ENCODE data around the gene AGK. TPM values are rescaled to one million over a fixed set of nuclear protein-coding genes. Genes with fewer than 3 reads are reported as not detected.
"Not testable (repeated sequence)": the region's sequence is repeated elsewhere in the genome, so short reads cannot be mapped to it uniquely, and the experiment has no call there.

Gene AGK
- total RNA-seq, 2 donors from 2014 or later: 18.0 to 18.5 TPM

DNA sequence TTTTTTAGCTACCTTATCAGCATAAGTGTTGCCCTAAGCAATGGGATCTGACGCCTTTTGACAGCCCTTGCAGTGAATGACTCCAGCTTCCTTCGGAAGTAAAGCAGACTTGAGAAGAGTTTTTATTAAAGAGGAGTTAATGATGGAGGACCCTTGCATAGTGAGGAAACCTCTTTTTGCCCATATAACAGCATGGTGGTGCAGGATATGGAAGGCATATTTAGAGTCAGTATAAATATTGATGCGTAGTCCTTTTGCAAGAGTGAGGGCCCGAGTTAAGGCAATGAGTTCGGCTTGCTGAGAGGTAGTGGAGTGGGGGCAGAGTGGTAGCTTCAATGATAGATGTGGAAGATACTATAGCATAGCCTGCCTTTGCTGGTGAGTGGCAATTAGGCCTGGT is 28.7 kb downstream of the AGK start:
- ATAC-seq; DNase-seq; intact Hi-C loops (cut with DNase I, micrococcal nuclease): not testable (repeated sequence)

DNA sequence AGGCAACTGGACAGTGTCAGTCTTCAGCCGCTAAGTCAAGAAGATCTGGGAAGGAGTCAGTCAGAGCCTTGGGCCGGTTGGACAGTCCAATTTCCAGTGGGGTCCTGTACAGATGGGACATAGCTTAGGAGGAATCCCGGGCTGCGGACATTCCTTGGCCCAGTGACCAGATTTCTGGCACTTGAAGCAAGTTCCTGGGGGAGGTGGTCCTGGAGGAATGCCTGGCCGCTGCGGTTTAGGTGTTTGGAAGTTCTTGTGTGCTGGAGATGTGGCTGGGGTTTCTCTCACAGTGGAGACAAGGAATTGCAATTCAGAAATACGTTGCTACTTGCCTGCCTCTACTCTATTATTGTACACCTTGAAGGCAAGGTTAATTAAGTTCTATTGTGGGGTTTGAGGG is 30.9 kb downstream of the AGK start:
- ATAC-seq; DNase-seq; intact Hi-C loops (cut with DNase I, micrococcal nuclease): not testable (repeated sequence)

DNA sequence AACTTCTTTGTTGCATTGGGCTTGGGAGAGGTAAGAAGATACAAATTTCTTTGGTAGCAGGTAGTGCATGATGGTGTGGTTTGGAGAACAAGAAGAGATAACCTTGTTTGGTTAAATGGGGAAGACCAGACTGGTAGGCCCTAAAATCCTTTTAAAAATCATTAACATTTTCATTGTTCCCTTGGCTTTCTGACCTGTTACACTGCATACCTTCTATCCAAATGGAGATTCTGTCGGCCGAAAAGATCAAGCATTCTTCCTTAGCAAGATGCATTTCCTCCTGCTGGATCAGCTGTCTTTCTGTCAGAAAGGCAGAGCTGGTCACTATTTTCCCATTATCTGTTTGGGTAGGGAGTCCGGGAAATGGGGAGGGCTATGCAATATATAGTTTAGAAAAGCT is 33.7 kb downstream of the AGK start:
- ATAC-seq (no peak), DNase-seq (no peak)
- intact Hi-C loops (cut with DNase I, micrococcal nuclease): no loop called here

DNA sequence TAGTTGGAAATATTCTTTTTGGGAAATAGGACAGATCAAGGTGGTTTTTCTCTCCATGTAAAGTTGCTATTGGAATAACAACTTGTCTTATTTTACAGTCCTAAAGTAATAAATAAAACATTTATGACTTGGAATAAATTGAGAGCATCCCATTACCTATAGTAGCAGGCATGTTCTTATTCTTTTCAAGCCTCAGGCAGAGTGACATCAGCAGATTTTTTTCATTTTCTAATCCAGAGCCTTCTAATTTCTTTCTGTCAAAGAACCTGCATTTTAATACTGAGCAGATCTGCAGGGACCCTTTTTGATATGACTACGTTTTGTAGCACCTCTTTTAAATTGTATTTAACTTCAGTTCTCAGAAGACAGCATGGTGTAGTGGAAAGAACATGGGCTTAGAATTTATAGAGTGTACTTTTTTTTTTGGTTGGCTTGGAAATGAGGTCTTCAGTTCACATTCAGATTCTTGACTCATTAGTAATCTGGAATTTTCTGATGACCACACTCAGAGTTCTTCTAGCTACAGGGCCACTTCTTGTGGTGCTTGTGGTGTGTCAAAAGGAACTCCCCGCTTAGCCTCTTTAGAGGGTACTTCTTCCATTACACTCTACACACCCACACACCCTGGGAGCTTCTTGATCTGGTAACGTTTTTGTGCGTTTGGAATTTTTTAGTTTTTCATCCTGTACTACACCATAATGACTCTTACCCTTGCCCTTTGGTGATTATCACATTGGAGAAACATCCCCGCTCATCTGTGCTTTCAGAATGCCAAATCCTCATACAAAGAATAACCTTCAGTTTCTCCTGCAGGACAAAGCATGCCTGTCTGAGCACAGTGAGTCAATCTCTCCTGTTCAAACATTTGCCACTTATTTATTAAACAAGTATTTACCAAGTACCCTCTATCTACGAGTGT is 34.6 kb downstream of the AGK start:
- ATAC-seq (no peak), DNase-seq (no peak)
- intact Hi-C loops (cut with DNase I, micrococcal nuclease): no loop called here

DNA sequence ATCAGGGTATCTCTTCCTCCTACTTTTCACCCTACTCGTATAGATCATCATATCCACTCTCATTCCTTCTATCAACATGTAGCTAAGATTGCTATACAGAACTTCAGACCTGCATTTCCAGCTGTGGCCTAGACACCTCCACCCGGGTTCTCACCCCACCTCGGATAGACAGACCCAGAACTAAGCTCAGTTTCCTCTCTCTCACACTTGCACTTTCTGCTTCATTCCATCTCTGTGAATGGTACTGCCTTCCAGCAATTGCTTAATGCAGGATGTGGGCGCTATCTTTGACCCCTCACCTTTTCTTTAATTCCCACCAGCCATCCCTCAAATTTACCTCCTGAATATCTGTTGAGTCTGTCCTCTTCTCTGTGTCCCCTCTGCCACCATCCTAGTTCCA is 35.7 kb downstream of the AGK start:
- ATAC-seq (no peak), DNase-seq (no peak)
- intact Hi-C loops (cut with DNase I, micrococcal nuclease): no loop called here

DNA sequence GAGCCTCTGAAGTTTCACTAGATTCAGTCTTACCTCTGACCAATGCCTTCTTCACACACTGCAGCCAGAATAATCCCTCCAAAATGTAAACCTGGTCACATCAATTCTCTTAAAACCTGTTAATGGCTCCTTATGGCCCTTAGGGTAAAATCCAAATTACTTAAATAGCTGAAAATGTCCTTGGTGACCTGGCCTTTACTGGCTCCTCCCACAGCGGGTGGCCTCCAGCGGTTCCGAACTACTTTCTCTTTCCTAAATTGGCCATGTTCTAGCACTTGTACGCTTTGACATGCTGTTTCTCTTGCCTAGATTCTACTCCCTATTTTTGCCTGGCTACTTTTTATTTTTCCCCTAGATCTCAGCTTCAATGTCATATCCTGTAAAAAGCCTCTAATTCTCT is 36.1 kb downstream of the AGK start:
- no peak for ATAC-seq
- intact Hi-C loops (cut with DNase I, micrococcal nuclease): no loop called here
- DNase-seq: no peak

DNA sequence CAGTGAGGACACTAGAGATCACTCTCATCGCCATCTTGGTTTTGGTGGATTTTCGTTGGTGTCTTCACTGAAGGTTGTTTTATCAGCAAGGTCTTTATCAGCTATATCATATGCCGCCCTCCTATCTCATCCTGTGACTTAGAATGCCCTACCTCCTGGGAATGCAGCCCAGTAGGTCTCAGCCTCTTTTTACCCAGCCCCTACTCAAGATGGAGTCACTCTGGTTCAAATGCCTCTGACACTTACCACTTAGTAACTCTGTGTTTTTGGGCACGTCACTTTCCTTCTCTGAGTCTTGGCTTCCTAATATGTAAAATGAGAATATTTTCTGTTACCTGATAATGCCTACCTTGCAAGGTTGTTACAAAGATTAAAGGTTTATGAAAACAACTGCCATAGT is 37.7 kb downstream of the AGK start:
- intact Hi-C loops (cut with DNase I, micrococcal nuclease): no loop called here
- ATAC-seq (no peak), DNase-seq (no peak)

DNA sequence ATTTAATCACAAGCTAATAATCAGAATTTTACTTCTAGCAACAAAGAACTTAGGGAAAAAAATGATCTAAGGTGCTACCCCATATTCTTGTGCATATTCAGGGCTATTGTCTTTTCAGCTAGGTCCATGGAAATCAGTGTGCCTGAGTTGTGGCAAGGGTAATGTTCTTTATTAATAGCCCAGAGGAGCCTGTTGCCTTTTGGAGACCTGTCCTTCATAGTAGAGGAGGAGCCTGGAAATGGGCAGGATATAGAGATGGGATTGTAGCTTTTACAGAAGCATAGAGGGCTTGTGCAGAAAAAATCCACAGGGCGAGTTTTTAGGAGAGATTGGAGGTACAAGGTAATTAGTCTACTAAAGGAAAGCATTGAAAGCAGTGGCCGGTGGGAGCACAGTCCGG is 38.9 kb downstream of the AGK start:
- no peak for DNase-seq
- intact Hi-C loops (cut with DNase I, micrococcal nuclease): no loop called here

DNA sequence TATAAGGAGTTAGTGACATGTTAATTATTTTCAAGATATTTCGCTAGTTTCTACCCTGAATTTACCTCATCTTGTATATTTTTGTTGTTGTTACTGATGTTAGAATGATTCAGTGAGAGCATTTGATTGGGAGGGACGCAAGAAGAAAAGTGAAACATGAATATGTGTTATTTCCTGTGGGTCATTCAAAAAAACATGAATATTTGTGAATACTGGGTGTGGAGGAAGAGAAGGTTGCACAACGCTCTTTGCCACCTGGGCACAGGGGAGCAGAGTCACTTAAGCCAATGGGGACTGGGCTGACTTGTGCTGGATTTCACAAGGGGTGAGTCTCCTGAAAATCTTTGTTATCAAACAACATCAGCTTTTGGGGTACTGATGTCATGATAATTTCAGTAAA is 39.5 kb downstream of the AGK start:
- no peak for DNase-seq

More for the DNA sequence above, 38.9 kb downstream of the AGK start:
- no peak for ATAC-seq

DNA sequence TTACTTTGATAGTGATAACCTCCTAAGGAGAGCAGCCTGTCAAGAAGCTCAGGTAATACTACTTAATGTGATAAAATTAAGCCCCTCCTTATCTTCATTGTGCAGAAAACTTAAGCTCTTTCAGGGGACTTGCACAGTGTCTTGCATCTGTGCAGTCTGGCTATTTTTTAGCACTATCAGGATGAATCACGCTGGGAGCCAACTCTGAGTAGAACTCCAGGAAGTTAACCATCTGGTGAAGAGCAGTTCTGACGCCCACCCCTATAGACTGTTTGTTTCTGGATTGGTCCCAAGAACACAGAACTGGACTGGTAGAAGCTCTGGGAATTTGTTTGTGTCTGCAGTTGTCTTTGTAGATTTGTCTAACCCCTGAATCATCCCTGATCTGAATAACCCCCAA is 41.9 kb downstream of the AGK start:
- ATAC-seq (no peak), DNase-seq (no peak)
- intact Hi-C loops (cut with DNase I, micrococcal nuclease): no loop called here

More for the DNA sequence above, 39.5 kb downstream of the AGK start:
- intact Hi-C loops (cut with DNase I, micrococcal nuclease): no loop called here
- no peak for ATAC-seq

DNA sequence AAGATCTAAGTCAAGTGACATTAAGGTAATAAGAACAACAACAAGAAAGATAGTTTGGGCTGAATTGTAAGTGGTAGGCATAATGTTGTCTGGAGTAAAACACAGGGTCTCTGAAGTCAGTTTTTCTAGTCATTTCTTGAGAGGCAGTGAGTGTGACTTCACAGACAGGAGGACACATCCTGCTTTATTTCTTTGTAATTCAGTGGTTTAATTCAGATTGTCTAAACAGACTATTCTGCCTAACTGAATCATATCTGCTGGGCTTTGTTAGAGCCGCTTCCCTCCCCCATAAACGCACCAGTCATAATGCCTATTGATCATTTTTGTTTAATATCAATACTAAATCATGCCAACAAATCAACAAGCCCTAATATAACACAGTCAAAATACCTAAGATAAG is 46.8 kb downstream of the AGK start:
- DNase-seq (no peak), ATAC-seq (no peak)
- intact Hi-C loops (cut with DNase I, micrococcal nuclease): no loop called here

DNA sequence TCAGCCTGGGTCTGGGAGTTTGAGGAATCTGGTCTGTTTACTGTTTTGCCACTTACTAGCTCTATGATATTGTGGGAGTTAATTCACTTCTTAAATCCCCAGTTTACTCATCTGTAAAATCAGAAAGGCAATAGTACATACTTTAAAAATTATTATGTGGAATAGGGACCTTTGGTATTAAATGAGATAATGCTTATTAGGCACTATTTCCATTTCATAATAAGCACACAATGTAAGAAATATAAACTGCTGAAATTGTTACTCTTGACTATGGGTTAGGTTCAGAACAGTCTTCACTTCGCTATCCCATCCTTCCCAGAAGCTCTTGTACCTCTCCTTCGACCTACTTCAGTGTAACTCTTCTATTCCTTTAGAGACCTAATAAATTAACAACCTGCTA is 47.2 kb downstream of the AGK start:
- intact Hi-C loops (cut with DNase I, micrococcal nuclease): no loop called here
- no peak for DNase-seq
- ATAC-seq: no peak

DNA sequence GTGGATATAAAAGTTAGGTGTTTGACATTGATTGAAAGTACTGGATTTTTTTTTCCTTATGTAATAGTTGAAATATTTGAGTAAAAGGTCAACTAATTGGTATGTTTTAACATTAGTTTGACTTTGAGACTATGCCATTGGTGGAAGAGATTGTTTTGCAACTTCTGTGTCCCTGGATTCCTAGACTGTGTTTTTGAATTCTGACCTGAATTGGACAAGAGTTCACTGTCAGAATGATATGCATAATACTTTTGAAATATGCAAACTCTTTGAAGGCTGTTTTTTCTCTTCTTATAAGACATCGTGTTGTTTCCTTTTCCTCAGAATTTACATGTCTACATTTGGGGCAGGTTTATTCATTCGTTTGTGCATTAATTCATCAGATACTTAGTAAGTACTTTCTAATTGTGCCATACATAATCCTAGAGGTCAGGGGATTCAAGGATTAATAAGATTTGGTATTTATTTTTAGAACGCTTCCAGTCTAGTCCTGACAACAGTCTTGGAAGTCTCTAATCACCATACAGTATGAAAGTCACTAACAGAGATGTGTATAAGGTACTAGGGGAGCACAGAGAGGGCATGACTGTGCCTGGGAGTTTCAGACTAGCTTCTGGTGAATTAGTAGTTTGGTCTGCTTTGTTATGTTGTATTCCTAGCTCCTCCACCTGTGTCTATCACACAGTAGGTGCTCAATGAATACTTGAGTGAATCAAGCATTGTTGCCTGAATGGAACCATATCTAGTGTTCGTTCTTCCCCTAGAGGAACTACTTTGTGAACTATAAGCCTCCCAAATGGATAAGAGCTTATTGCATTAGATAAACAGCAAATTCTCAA is 49.2 kb downstream of the AGK start:
- intact Hi-C loops (cut with DNase I, micrococcal nuclease): no loop called here
- DNase-seq (no peak), ATAC-seq (no peak)

DNA sequence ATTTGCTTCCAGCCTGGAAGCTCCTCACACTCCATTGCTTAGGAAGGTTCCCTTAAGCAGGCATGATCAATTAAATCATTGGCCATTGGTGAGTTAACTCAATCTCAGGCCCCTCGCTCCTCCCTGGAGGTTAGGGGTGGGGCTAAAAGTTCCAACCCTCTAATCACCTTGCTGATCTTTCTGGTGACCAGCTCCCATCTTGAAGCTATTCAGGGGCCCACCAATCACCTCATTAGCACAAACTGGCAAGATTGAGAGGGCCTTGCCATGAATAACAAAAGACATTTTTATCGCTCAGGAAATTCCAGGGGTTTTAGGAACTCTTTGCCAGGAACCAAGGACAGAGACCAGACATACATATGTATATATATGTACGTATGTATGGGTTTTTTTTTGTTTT is 58.4 kb downstream of the AGK start:
- intact Hi-C loops (cut with DNase I, micrococcal nuclease): no loop called here
- no peak for ATAC-seq
- DNase-seq: no peak

DNA sequence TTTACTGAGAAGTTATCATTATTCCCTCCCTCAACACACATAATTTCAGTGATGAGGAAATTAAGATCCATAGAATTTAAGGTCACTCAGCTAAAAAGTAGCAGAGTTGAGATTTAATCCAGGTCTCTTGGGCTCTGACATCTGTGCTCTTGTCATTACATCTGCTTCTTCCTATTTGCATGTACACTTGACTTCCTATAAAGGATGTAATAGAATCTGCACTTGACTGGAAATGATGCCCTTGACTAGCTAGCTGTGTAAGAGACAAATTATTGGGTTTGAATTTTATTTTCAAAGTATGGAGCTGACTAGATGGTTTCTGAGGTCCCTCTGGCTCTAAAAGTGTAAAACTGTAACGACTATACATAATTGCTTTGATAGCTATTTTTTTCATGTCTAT is 59.5 kb downstream of the AGK start:
- intact Hi-C loops (cut with DNase I, micrococcal nuclease): no loop called here
- ATAC-seq (no peak), DNase-seq (no peak)

DNA sequence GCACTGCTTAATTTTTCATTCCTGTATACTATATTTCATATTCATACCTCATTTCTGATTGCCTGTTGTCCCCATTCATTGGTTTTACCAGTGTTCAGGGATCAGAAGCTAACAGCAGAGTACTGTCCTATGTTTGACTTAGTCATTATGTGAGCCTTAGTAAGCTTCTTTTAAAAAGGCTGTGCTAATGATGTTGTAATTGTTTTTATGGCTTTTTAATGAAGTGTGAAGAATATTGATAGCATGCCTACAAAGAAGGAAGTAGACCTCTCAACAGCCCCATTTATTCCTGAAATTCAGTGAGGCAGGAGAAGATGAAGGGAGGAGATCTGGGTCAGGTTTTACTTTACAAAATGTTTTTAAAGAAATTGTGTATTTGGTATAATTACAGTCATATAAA is 61.7 kb downstream of the AGK start:
- intact Hi-C loops (cut with DNase I, micrococcal nuclease): no loop called here
- DNase-seq: no peak
- no peak for ATAC-seq

DNA sequence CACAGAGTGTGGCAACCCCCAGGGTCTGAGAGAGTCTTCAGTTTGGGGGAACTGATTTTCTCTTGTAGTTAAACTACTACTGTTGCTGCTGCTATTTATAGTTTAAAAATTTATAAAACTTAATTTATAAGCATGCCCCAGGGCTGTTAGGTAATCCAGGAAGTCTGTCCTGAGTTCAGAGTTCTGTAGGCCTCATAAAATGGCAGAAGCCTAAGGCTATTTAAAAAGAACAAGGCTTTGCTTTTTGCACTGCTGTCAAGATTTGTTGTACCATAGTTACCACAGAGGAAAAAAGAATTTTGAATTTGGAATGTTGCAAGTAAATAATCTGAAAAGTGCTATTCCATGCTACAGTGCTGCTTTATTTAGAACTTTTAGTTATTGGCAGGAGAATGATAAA is 66.1 kb downstream of the AGK start:
- intact Hi-C loops (cut with DNase I, micrococcal nuclease): no loop called here
- DNase-seq: no peak
- peak; percentile 80 for ATAC-seq

DNA sequence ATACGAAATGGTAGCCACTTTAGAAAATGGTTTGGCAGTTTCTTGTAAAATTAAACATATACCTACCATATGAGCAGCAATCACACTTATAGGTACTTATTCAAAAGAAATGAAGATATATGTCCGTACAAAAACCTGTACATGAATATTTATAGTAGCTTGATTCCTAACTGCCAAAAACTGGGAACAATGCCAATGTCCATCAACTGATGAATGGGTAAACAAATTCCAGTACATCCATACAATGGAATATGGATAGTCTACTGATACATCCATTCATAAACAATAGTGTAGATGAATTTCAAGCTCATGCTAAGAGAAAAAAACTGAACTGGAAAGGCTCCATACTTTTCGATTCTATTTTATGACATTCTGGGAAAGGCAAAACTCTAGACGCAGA is 68.5 kb downstream of the AGK start:
- ATAC-seq (no peak), DNase-seq (no peak)
- intact Hi-C loops (cut with DNase I, micrococcal nuclease): no loop called here

DNA sequence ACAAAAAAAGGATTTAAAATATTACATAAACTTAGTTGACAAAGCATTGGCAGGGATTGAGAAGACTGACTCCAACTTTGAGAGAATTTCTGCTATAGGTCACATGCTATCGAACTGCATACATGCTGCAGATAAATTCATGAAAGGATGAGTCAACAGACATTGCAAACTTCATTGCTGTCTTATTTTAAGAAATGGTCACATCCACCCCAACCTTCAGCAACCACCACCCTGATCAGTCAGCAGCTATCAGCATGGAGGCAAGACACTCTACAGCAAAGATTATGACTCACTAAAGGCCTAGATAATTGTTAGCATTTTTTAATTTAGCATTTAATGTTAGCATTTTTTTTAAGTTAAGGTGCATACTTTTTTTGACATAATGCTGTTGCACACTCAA is 73.6 kb downstream of the AGK start:
- ATAC-seq (no peak), DNase-seq (no peak)
- intact Hi-C loops (cut with DNase I, micrococcal nuclease): no loop called here

DNA sequence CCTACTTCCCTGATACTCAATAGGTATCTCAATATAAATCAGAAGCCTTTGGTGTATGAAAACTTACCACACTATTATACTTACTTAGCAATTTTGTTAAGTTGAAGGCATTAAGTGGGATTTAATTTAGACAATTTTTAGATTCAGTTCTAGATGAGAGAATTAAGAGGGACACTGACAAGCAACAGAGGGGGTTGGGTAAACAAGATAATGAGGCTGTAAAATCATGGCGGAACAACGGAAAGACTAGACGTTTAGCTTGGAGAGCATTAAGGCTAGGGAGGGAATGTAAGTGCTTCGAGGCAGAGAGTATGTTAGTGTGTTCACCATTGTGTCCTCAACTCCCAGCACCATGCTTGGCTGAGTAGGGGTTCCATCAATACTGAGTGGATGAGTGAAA is 79.4 kb downstream of the AGK start:
- intact Hi-C loops (cut with DNase I, micrococcal nuclease): no loop called here
- no peak for DNase-seq
- ATAC-seq: no peak
